OCI-LY3 (cell line): Measurements from ENCODE around the gene INHBE.

Experiments
- CTCF ChIP-seq: fragments of 200-600, 300-600 bp; sonication (generic); IDR thresholded peaks from 2 replicates; pipeline ENCODE4 v1.5.1; 2014; ENCODE audit warnings: antibody characterized with exemption, low read length, low read depth
- EZH2phosphoT487 ChIP-seq: fragments of 200-600 bp; shearing (Covaris generic); IDR thresholded peaks from 2 replicates; pipeline ENCODE4 v1.6.1; 2018; ENCODE audit warnings: antibody characterized with exemption, mixed run types, low read depth

GRCh38 chr12:57465030-57465746 lies 10.1 kb downstream of the INHBE start:
- TF ChIP-seq CTCF = no peak
- no peak for TF ChIP-seq EZH2phosphoT487
